Small intestine (tissue), 7 donors: ENCODE results near the gene NAP1L4. TPM values are rescaled to one million over a fixed set of nuclear protein-coding genes. Genes with fewer than 3 reads are reported as not detected.

Experiments
- DNase-seq, 2 donors: peaks; one replicate each; pipeline versions ENCODE4 v3.0.0 to v3.0.0-alpha.2; 2013
- FAIRE-seq: peaks from 2 replicates; lab custom pipeline; 2012; peaks lifted over from hg19 to GRCh38; lab: Jason Lieb, UNC
- H3K27ac ChIP-seq, 3 donors: one replicate each; pipeline ENCODE4 v1.5.1; 2013; ENCODE audit warnings: low read length in 2 of 3, mild to moderate bottlenecking in 2 of 3, control low read depth in 1 of 3, inconsistent platforms in 1 of 3, low read depth in 1 of 3, moderate library complexity in 1 of 3
- H3K27me3 ChIP-seq, 3 donors: one replicate each; pipeline ENCODE4 v1.6.1; 2013; ENCODE audit warnings: low read length in 3 of 3, inconsistent platforms in 1 of 3; ENCODE audit not compliant: control insufficient read depth in 3 of 3, insufficient read depth in 3 of 3
- H3K36me3 ChIP-seq, 3 donors: one replicate each; pipeline ENCODE4 v1.6.1; 2013; ENCODE audit warnings: low read length in 3 of 3, inconsistent platforms in 1 of 3, low read depth in 1 of 3, mild to moderate bottlenecking in 1 of 3, moderate library complexity in 1 of 3; ENCODE audit not compliant: control insufficient read depth in 3 of 3, insufficient read depth in 2 of 3
- H3K4me1 ChIP-seq, 3 donors: one replicate each; pipeline ENCODE4 v1.6.1; 2013; ENCODE audit warnings: low read length in 2 of 3, inconsistent platforms in 1 of 3, low read depth in 1 of 3, mild to moderate bottlenecking in 1 of 3, moderate library complexity in 1 of 3; ENCODE audit not compliant: control insufficient read depth in 3 of 3, insufficient read depth in 2 of 3
- H3K4me3 ChIP-seq, 3 donors: one replicate each; pipeline ENCODE4 v1.5.1; 2013; ENCODE audit warnings: low read length in 3 of 3, control low read depth in 1 of 3, inconsistent platforms in 1 of 3, low read depth in 1 of 3, mild to moderate bottlenecking in 1 of 3, moderate library complexity in 1 of 3
- H3K9me3 ChIP-seq, 2 donors: one replicate each; pipeline ENCODE4 v1.6.1; 2013; ENCODE audit warnings: low read depth in 1 of 2, low read length in 1 of 2; ENCODE audit not compliant: control insufficient read depth in 2 of 2, insufficient read depth in 1 of 2
- WGBS, 3 donors: extraction: QIAGEN DNeasy Blood & Tissue Kit; methylation state at CpG; one replicate each; pipeline ENCODE4 v1.1.7; 2013; 5-methylcytosine and 5-hydroxymethylcytosine counted together
- polyA plus RNA-seq, 4 donors: library from polyadenylated mRNA; stranded (reverse) in 3 of 4; unstranded in 1 of 4; fragments of 200-250 nt in 3 of 4; fragments of 120-200 nt in 1 of 4; gene quantifications; one replicate each; pipeline versions ENCODE4 v1.2.1 to v1.2.3, GENCODE V29; 2013
- donor health status: healthy with polysubstance abuse.
- donor health status: control.
- donor health status: control.
- donor health status: Bipolar disorder and iron deficiency.
- donor health status: healthy.

NAP1L4 gene
- polyA plus RNA-seq, 4 donors: 75.1 to 108 (median 84.6) TPM

DNA sequence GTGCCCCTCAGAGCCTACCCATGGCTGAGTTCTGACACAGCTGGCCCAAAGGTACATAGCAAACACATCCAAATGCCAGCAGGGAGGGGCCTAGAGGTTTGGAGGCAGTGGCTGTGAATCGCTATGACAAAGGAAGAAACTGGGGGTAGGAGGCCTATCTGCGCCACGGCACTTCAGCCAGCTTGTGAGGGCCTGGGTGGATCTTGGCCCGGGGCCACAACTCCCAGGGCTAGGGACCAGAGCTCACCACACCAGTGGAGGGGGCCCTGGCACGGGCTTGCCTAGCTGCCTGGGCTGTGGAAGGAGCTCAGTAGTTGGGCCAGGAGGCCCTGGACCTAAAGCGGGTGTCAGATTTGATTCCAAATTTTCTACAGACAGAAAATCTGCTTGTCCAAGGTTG is 9.4 kb upstream of the NAP1L4 start:
- DNase-seq (no peak), FAIRE-seq (no peak)
- peaks cover 12 to 64% (median 22%) of the 10 kb centered on the region in 3 donors for H3K36me3 ChIP-seq
- 84 to 95% (median 87%) methylated on average over 6 of the region's 6 CpGs for WGBS, 3 donors
- no peaks in the 10 kb centered on the region for H3K9me3 ChIP-seq
- no peak overlapping the region for H3K27ac ChIP-seq
- H3K27me3 ChIP-seq: no peaks in the 10 kb centered on the region
- no peak overlapping the region for H3K4me3 ChIP-seq
- H3K4me1 ChIP-seq: no peaks in the 10 kb centered on the region

GRCh38 chr11:3000032-3000961 is 8.2 kb upstream of the NAP1L4 start:
- peaks cover 10 to 53% (median 20%) of the 10 kb centered on the region in 3 donors for H3K36me3 ChIP-seq
- no peaks in the 10 kb centered on the region for H3K27me3 ChIP-seq
- 82 to 86% (median 83%) methylated on average over 17 of the region's 17 CpGs for WGBS, 3 donors
- no peak overlapping the region for H3K4me3 ChIP-seq
- no peak for FAIRE-seq
- H3K9me3 ChIP-seq: no peaks in the 10 kb centered on the region
- DNase-seq: no peak
- no peaks in the 10 kb centered on the region for H3K4me1 ChIP-seq
- peak overlapping the region in 1 of 3 donors; percentile 18 for H3K27ac ChIP-seq

GRCh38 chr11:2999464-2999998 is 7.4 kb upstream of the NAP1L4 start:
- Histone ChIP-seq H3K4me3 (no peak overlapping the region), H3K9me3 (no peaks in the 10 kb centered on the region), H3K36me3 (peaks cover 8 to 50% (median 20%) of the 10 kb centered on the region in 3 donors), H3K27ac (no peak overlapping the region), H3K27me3 (no peaks in the 10 kb centered on the region), H3K4me1 (no peaks in the 10 kb centered on the region)
- FAIRE-seq (no peak), DNase-seq (no peak)
- WGBS, 3 donors: 92 to 96% (median 94%) methylated on average over 10 of the region's 10 CpGs

GRCh38 chr11:2998073-2998850 is 6.1 kb upstream of the NAP1L4 start:
- H3K9me3 ChIP-seq: no peaks in the 10 kb centered on the region
- no peaks in the 10 kb centered on the region for H3K27me3 ChIP-seq
- peaks cover 8 to 37% (median 17%) of the 10 kb centered on the region in 3 donors for H3K36me3 ChIP-seq
- H3K4me3 ChIP-seq: no peak overlapping the region
- no peak overlapping the region for H3K27ac ChIP-seq
- H3K4me1 ChIP-seq: no peaks in the 10 kb centered on the region
- FAIRE-seq (no peak), DNase-seq (peak in 1 of 2 donors; percentile 47)
- 63 to 80% (median 70%) methylated on average over 6 to 7 of the region's 7 CpGs for WGBS, 3 donors

GRCh38 chr11:2997406-2997805 is 5.3 kb upstream of the NAP1L4 start:
- Histone ChIP-seq H3K36me3 (peaks cover 4 to 29% (median 17%) of the 10 kb centered on the region in 3 donors), H3K27ac (no peak overlapping the region), H3K4me1 (peaks cover 0 to 5% (median 0%) of the 10 kb centered on the region in 3 donors), H3K4me3 (no peak overlapping the region), H3K27me3 (no peaks in the 10 kb centered on the region), H3K9me3 (no peaks in the 10 kb centered on the region)
- no peak for DNase-seq
- 91 to 96% (median 93%) methylated on average over 4 of the region's 4 CpGs for WGBS, 3 donors
- FAIRE-seq: no peak

DNA sequence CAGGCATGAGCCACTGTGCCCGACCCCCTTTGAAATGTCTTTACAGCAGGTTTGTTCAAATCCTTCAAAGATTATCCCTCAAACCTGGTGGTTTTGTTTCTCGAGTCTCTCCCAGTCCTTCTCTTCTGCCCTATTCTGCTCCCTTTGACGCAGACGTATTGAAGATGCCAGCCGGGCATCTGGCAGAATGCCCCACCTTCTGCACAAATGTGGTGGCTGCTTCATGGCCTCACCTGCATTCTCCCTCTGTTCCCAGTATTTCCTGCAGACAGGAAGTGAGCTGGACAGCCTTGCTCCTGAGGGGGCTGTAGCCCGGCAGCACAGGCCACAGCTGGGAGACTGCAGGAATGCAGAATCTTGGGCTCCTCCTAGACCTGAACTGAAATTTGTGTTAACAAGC is 4.8 kb upstream of the NAP1L4 start:
- DNase-seq (no peak), FAIRE-seq (no peak)
- no peaks in the 10 kb centered on the region for H3K27me3 ChIP-seq
- no peak overlapping the region for H3K4me3 ChIP-seq
- H3K27ac ChIP-seq: no peak overlapping the region
- peaks cover 4 to 25% (median 12%) of the 10 kb centered on the region in 3 donors for H3K36me3 ChIP-seq
- WGBS, 3 donors: 81 to 85% (median 84%) methylated on average over 6 of the region's 6 CpGs
- H3K9me3 ChIP-seq: no peaks in the 10 kb centered on the region
- peaks cover 0 to 5% (median 0%) of the 10 kb centered on the region in 3 donors for H3K4me1 ChIP-seq

DNA sequence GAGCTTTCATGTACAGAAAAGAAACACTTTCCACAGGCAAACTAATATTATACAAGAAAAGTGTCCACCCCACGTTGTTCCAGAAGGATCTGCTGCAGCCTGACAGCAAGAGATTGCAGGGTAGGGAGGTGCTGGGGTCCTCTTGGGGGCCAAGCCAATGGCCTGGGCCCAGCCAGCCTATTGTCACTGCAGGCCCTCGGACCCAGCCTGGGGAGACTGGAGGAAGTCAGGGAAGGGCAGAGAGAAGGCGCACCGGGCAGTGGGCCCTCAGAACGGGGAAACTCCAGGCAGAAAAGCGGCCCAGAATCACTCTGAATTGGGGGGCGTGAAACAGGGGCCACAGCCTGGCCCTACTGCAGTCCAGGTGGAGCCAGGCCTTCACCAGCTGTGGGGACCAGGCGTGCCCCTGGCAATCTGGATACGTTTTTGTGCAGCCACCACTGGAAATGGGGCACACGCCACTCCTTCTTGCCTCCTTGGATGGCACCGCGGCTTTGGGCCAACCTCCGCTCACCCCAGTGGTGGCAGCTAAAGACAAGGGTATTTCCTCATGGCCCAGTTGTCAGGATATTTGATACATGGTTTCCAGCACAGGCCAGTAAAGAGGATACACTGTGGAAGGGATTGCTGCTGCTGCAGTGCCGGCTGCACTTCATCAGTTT is 3.9 kb upstream of the NAP1L4 start:
- Histone ChIP-seq H3K4me3 (no peak overlapping the region), H3K27ac (no peak overlapping the region), H3K4me1 (peaks cover 0 to 5% (median 0%) of the 10 kb centered on the region in 3 donors), H3K27me3 (no peaks in the 10 kb centered on the region), H3K9me3 (no peaks in the 10 kb centered on the region), H3K36me3 (peaks cover 2 to 16% (median 5%) of the 10 kb centered on the region in 3 donors)
- WGBS, 3 donors: 88 to 91% (median 90%) methylated on average over 14 of the region's 14 CpGs
- DNase-seq (no peak), FAIRE-seq (no peak)
